ENCODE data around the gene SLC6A11.

The SLC6A11 gene

GRCh38 chr3:10949197-10949596, 133.2 kb downstream of the SLC6A11 start:
- Histone ChIP-seq H3K4me3 (ENCODE audit: low read length) (no peak overlapping the region), H3K36me3 (ENCODE audit: control insufficient read depth, insufficient read depth, low read length) (no peaks in the 10 kb centered on the region), H3K9me3 (ENCODE audit: control insufficient read depth, insufficient read depth, low read length) (no peaks in the 10 kb centered on the region), H3K27me3 (ENCODE audit: control insufficient read depth, insufficient read depth, low read length) (no peaks in the 10 kb centered on the region), H3K27ac (ENCODE audit: low read length) (no peak overlapping the region), H3K4me1 (ENCODE audit: control insufficient read depth, insufficient read depth, low read length) (no peaks in the 10 kb centered on the region; the same call in 1 of the 2 replicates)
- DNase-seq (ENCODE audit: low read depth, low spot score), result no peak
- no CpG with 5 or more reads among the region's 19 CpGs for WGBS (ENCODE audit: insufficient coverage, insufficient read length)

- no peaks in the 10 kb centered on the region for H3K27me3 ChIP-seq (ENCODE audit: control insufficient read depth, insufficient read depth, low read length)
- DNase-seq (ENCODE audit: low read depth, low spot score), result peak; percentile 25
- WGBS (ENCODE audit: insufficient coverage, insufficient read length), result no CpG with 5 or more reads among the region's 12 CpGs
- no peaks in the 10 kb centered on the region; the same call in 1 of the 2 replicates for H3K4me1 ChIP-seq (ENCODE audit: control insufficient read depth, insufficient read depth, low read length)
- H3K27ac ChIP-seq (ENCODE audit: low read length), result no peak overlapping the region
- no peak overlapping the region for H3K4me3 ChIP-seq (ENCODE audit: low read length)
- no peaks in the 10 kb centered on the region for H3K9me3 ChIP-seq (ENCODE audit: control insufficient read depth, insufficient read depth, low read length)
- no peaks in the 10 kb centered on the region for H3K36me3 ChIP-seq (ENCODE audit: control insufficient read depth, insufficient read depth, low read length)
Observed at GRCh38 chr3:10950476-10951294, 134.7 kb downstream of the SLC6A11 start.

GRCh38 chr3:10951295-10951926, 135.4 kb downstream of the SLC6A11 start:
- Histone ChIP-seq H3K36me3 (ENCODE audit: control insufficient read depth, insufficient read depth, low read length) (no peaks in the 10 kb centered on the region), H3K27ac (ENCODE audit: low read length) (no peak overlapping the region), H3K27me3 (ENCODE audit: control insufficient read depth, insufficient read depth, low read length) (no peaks in the 10 kb centered on the region), H3K4me3 (ENCODE audit: low read length) (no peak overlapping the region), H3K9me3 (ENCODE audit: control insufficient read depth, insufficient read depth, low read length) (no peaks in the 10 kb centered on the region), H3K4me1 (ENCODE audit: control insufficient read depth, insufficient read depth, low read length) (no peaks in the 10 kb centered on the region; the same call in 1 of the 2 replicates)
- WGBS (ENCODE audit: insufficient coverage, insufficient read length), result no CpG with 5 or more reads among the region's 7 CpGs
- DNase-seq (ENCODE audit: low read depth, low spot score), result no peak

GRCh38 chr3:10952525-10952924, 136.5 kb downstream of the SLC6A11 start:
- Histone ChIP-seq H3K36me3 (ENCODE audit: control insufficient read depth, insufficient read depth, low read length) (no peaks in the 10 kb centered on the region), H3K4me1 (ENCODE audit: control insufficient read depth, insufficient read depth, low read length) (no peaks in the 10 kb centered on the region; the same call in 1 of the 2 replicates), H3K27ac (ENCODE audit: low read length) (no peak overlapping the region), H3K4me3 (ENCODE audit: low read length) (no peak overlapping the region), H3K9me3 (ENCODE audit: control insufficient read depth, insufficient read depth, low read length) (no peaks in the 10 kb centered on the region), H3K27me3 (ENCODE audit: control insufficient read depth, insufficient read depth, low read length) (no peaks in the 10 kb centered on the region)
- no peak for DNase-seq (ENCODE audit: low read depth, low spot score)
- WGBS (ENCODE audit: insufficient coverage, insufficient read length), result no CpG with 5 or more reads among the region's 3 CpGs

GRCh38 chr3:10954740-10955139, 138.7 kb downstream of the SLC6A11 start:
- Histone ChIP-seq H3K4me3 (ENCODE audit: low read length) (no peak overlapping the region), H3K27me3 (ENCODE audit: control insufficient read depth, insufficient read depth, low read length) (no peaks in the 10 kb centered on the region), H3K4me1 (ENCODE audit: control insufficient read depth, insufficient read depth, low read length) (no peaks in the 10 kb centered on the region; the same call in 1 of the 2 replicates), H3K27ac (ENCODE audit: low read length) (no peak overlapping the region), H3K36me3 (ENCODE audit: control insufficient read depth, insufficient read depth, low read length) (no peaks in the 10 kb centered on the region), H3K9me3 (ENCODE audit: control insufficient read depth, insufficient read depth, low read length) (no peaks in the 10 kb centered on the region)
- no CpG with 5 or more reads among the region's 3 CpGs for WGBS (ENCODE audit: insufficient coverage, insufficient read length)
- no peak for DNase-seq (ENCODE audit: low read depth, low spot score)

- Histone ChIP-seq H3K4me3 (ENCODE audit: low read length) (no peak overlapping the region), H3K27me3 (ENCODE audit: control insufficient read depth, insufficient read depth, low read length) (no peaks in the 10 kb centered on the region), H3K27ac (ENCODE audit: low read length) (no peak overlapping the region), H3K36me3 (ENCODE audit: control insufficient read depth, insufficient read depth, low read length) (no peaks in the 10 kb centered on the region), H3K4me1 (ENCODE audit: control insufficient read depth, insufficient read depth, low read length) (no peaks in the 10 kb centered on the region; the same call in 1 of the 2 replicates), H3K9me3 (ENCODE audit: control insufficient read depth, insufficient read depth, low read length) (no peaks in the 10 kb centered on the region)
- no peak for DNase-seq (ENCODE audit: low read depth, low spot score)
- WGBS (ENCODE audit: insufficient coverage, insufficient read length), result no CpG with 5 or more reads among the region's 15 CpGs
Observed at GRCh38 chr3:10955711-10956453, 139.9 kb downstream of the SLC6A11 start.

- H3K27ac ChIP-seq (ENCODE audit: low read length), result no peak overlapping the region
- H3K27me3 ChIP-seq (ENCODE audit: control insufficient read depth, insufficient read depth, low read length), result no peaks in the 10 kb centered on the region
- H3K36me3 ChIP-seq (ENCODE audit: control insufficient read depth, insufficient read depth, low read length), result no peaks in the 10 kb centered on the region
- no CpG with 5 or more reads among the region's 4 CpGs for WGBS (ENCODE audit: insufficient coverage, insufficient read length)
- no peaks in the 10 kb centered on the region for H3K4me1 ChIP-seq (ENCODE audit: control insufficient read depth, insufficient read depth, low read length)
- DNase-seq (ENCODE audit: low read depth, low spot score), result no peak
- H3K4me3 ChIP-seq (ENCODE audit: low read length), result no peak overlapping the region
- no peaks in the 10 kb centered on the region for H3K9me3 ChIP-seq (ENCODE audit: control insufficient read depth, insufficient read depth, low read length)
Observed at GRCh38 chr3:10956531-10956930, 140.5 kb downstream of the SLC6A11 start.

- no peak overlapping the region for H3K4me3 ChIP-seq (ENCODE audit: low read length)
- H3K27ac ChIP-seq (ENCODE audit: low read length), result no peak overlapping the region
- H3K36me3 ChIP-seq (ENCODE audit: control insufficient read depth, insufficient read depth, low read length), result no peaks in the 10 kb centered on the region
- no peaks in the 10 kb centered on the region for H3K4me1 ChIP-seq (ENCODE audit: control insufficient read depth, insufficient read depth, low read length)
- H3K9me3 ChIP-seq (ENCODE audit: control insufficient read depth, insufficient read depth, low read length), result no peaks in the 10 kb centered on the region
- H3K27me3 ChIP-seq (ENCODE audit: control insufficient read depth, insufficient read depth, low read length), result no peaks in the 10 kb centered on the region
- WGBS (ENCODE audit: insufficient coverage, insufficient read length), result no CpG with 5 or more reads among the region's 6 CpGs
- no peak for DNase-seq (ENCODE audit: low read depth, low spot score)
Observed at GRCh38 chr3:10956986-10957385, 141.0 kb downstream of the SLC6A11 start.

GRCh38 chr3:10957976-10958749, 142.1 kb downstream of the SLC6A11 start:
- WGBS (ENCODE audit: insufficient coverage, insufficient read length), result no CpG with 5 or more reads among the region's 17 CpGs
- H3K9me3 ChIP-seq (ENCODE audit: control insufficient read depth, insufficient read depth, low read length), result no peaks in the 10 kb centered on the region
- H3K4me3 ChIP-seq (ENCODE audit: low read length), result no peak overlapping the region
- H3K36me3 ChIP-seq (ENCODE audit: control insufficient read depth, insufficient read depth, low read length), result no peaks in the 10 kb centered on the region
- no peak for DNase-seq (ENCODE audit: low read depth, low spot score)
- H3K4me1 ChIP-seq (ENCODE audit: control insufficient read depth, insufficient read depth, low read length), result no peaks in the 10 kb centered on the region
- H3K27me3 ChIP-seq (ENCODE audit: control insufficient read depth, insufficient read depth, low read length), result no peaks in the 10 kb centered on the region
- no peak overlapping the region for H3K27ac ChIP-seq (ENCODE audit: low read length)

- Histone ChIP-seq H3K27me3 (ENCODE audit: control insufficient read depth, insufficient read depth, low read length) (no peaks in the 10 kb centered on the region), H3K9me3 (ENCODE audit: control insufficient read depth, insufficient read depth, low read length) (no peaks in the 10 kb centered on the region), H3K4me1 (ENCODE audit: control insufficient read depth, insufficient read depth, low read length) (no peaks in the 10 kb centered on the region), H3K36me3 (ENCODE audit: control insufficient read depth, insufficient read depth, low read length) (no peaks in the 10 kb centered on the region), H3K27ac (ENCODE audit: low read length) (no peak overlapping the region), H3K4me3 (ENCODE audit: low read length) (no peak overlapping the region)
- WGBS (ENCODE audit: insufficient coverage, insufficient read length), result no CpG with 5 or more reads among the region's 6 CpGs
- DNase-seq (ENCODE audit: low read depth, low spot score), result no peak
Observed at GRCh38 chr3:10960255-10960654, 144.2 kb downstream of the SLC6A11 start.

Measured in iPS DF 6.9 (cell line).